ENCODE results near the gene CFAP77.

CFAP77 gene

GRCh38 chr9:132578367-132578932, 168.4 kb downstream of the CFAP77 start:
- DNase-seq (ENCODE audit: low read depth, low spot score) = no peak

- no peak for DNase-seq (ENCODE audit: low read depth, low spot score)
These were observed 169.4 kb downstream of the CFAP77 start for GRCh38 chr9:132579427-132579798.

GRCh38 chr9:132582276-132582785, 172.3 kb downstream of the CFAP77 start, which contains the start of gene BARHL1:
Gene BARHL1, plus strand, starts transcription at chr9:132582606. Its CDS starts 192 bp downstream, at chr9:132582798.
- no peak for DNase-seq (ENCODE audit: low read depth, low spot score)

GRCh38 chr9:132582786-132583583, 173.0 kb downstream of the CFAP77 start:
- no peak for DNase-seq (ENCODE audit: low read depth, low spot score)

- DNase-seq (ENCODE audit: low read depth, low spot score) = no peak
These were observed 173.7 kb downstream of the CFAP77 start for GRCh38 chr9:132583584-132584304.

GRCh38 chr9:132584601-132585560, 174.9 kb downstream of the CFAP77 start:
- no peak for DNase-seq (ENCODE audit: low read depth, low spot score)

- no peak for DNase-seq (ENCODE audit: low read depth, low spot score)
These were observed 176.2 kb downstream of the CFAP77 start for GRCh38 chr9:132585954-132586829.

GRCh38 chr9:132586830-132587591, 177.0 kb downstream of the CFAP77 start:
- DNase-seq (ENCODE audit: low read depth, low spot score) = no peak

- DNase-seq (ENCODE audit: low read depth, low spot score) = no peak
These were observed 177.6 kb downstream of the CFAP77 start for GRCh38 chr9:132587592-132587955.

- no peak for DNase-seq (ENCODE audit: low read depth, low spot score)
These were observed 178.1 kb downstream of the CFAP77 start for GRCh38 chr9:132588098-132588497.

- no peak for DNase-seq (ENCODE audit: low read depth, low spot score)
These were observed 178.6 kb downstream of the CFAP77 start for GRCh38 chr9:132588501-132589147.

- no peak for DNase-seq (ENCODE audit: low read depth, low spot score)
These were observed 179.4 kb downstream of the CFAP77 start for GRCh38 chr9:132589148-132590036.

- DNase-seq (ENCODE audit: low read depth, low spot score) = no peak
These were observed 180.0 kb downstream of the CFAP77 start for GRCh38 chr9:132590037-132590317.

GRCh38 chr9:132590318-132591182, 180.5 kb downstream of the CFAP77 start:
- DNase-seq (ENCODE audit: low read depth, low spot score) = no peak

- DNase-seq (ENCODE audit: low read depth, low spot score) = no peak
These were observed 181.2 kb downstream of the CFAP77 start for GRCh38 chr9:132591244-132591643.

GRCh38 chr9:132591751-132592314, 181.8 kb downstream of the CFAP77 start:
- DNase-seq (ENCODE audit: low read depth, low spot score) = no peak

GRCh38 chr9:132592451-132592850, 182.4 kb downstream of the CFAP77 start:
- DNase-seq (ENCODE audit: low read depth, low spot score) = no peak

All from activated naive CD8-positive, alpha-beta T cell treated with anti-CD3 and anti-CD28 coated beads, Interleukin-2, amount 50 U/mL, for 16 hours (primary cell).